ENCODE measurements around the gene LMBRD1. TPM values are rescaled to one million over a fixed set of nuclear protein-coding genes. Genes with fewer than 3 reads are reported as not detected.

Gene LMBRD1
- polyA plus RNA-seq, 1 of the 3 experiments (the other 2 are of a cell fraction), result 6.5 TPM

- Histone ChIP-seq H3K27ac (ENCODE audit: low read depth in 2 of 2, low read length in 1 of 2) (no peak overlapping the region), H2AFZ (ENCODE audit: low read depth) (no peak overlapping the region), H3K27me3 (ENCODE audit: insufficient read depth) (no peaks in the 10 kb centered on the region), H3K4me1 (ENCODE audit: control insufficient read depth in 1 of 2, insufficient read depth in 2 of 2, low read depth in 1 of 2, low read length in 1 of 2) (no peaks in the 10 kb centered on the region), H3K9me3 (no peaks in the 10 kb centered on the region), H3K4me3 (ENCODE audit: low read depth in 2 of 2, low read length in 1 of 2) (no peak overlapping the region), H3K36me3 (replicated peaks in 1 of 2; ENCODE audit: control insufficient read depth in 1 of 2, insufficient read depth in 2 of 2, low read length in 1 of 2) (no peaks in the 10 kb centered on the region), H3F3A (replicated peaks; ENCODE audit: insufficient read depth) (no peaks in the 10 kb centered on the region), H3K9me2 (no peaks in the 10 kb centered on the region), H3K9ac (no peak overlapping the region), H4K20me1 (ENCODE audit: insufficient read depth) (no peaks in the 10 kb centered on the region), H3K79me2 (ENCODE audit: insufficient read depth) (0 out of 2 replicates have a peak, but pooled peaks cover 9% of the 10 kb centered on the region), H3K4me2 (no peak overlapping the region)
- DNase-seq, result no peak
- 65% methylated on average over 1 of the region's 1 CpG for WGBS (ENCODE audit: low lambda C conversion rate)
- ChIA-PET POLR2A (no interaction called here), CTCF (interaction anchor here (0.6 to 0.9 kb wide), 2 partner anchors 38 to 375 kb away, joined by 3 read pairs; no protein-coding TSS in a partner anchor)
- no peak for TF ChIP-seq EP300 (IDR thresholded peaks at IDR 0.05; ENCODE audit: borderline replicate concordance in 1 of 2, low read depth in 1 of 2, low read length in 1 of 2)
- TF ChIP-seq, protein P1, sequence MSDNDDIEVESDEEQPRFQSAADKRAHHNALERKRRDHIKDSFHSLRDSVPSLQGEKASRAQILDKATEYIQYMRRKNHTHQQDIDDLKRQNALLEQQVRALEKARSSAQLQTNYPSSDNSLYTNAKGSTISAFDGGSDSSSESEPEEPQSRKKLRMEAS (IDR thresholded peaks at IDR 0.05; ENCODE audit: low read depth), result no peak
- TF ChIP-seq MXI1 (IDR thresholded peaks at IDR 0.05; ENCODE audit: low read depth, low read length), result no peak
- TF ChIP-seq ELF1 (IDR thresholded peaks at IDR 0.05), result no peak
Measured at GRCh38 chr6:69758214-69758613, 38.6 kb downstream of the LMBRD1 start.

GRCh38 chr6:69756907-69757306, 39.9 kb downstream of the LMBRD1 start:
- 76% methylated on average over 1 of the region's 1 CpG for WGBS (ENCODE audit: low lambda C conversion rate)
- no peak overlapping the region for H3K9ac ChIP-seq
- DNase-seq, result no peak
- H3K79me2 ChIP-seq (ENCODE audit: insufficient read depth), result 0 out of 2 replicates have a peak, but pooled peaks cover 9% of the 10 kb centered on the region
- H3F3A ChIP-seq (replicated peaks; ENCODE audit: insufficient read depth), result no peaks in the 10 kb centered on the region
- no peaks in the 10 kb centered on the region for H4K20me1 ChIP-seq (ENCODE audit: insufficient read depth)
- no peaks in the 10 kb centered on the region for H3K9me2 ChIP-seq
- no peaks in the 10 kb centered on the region for H3K36me3 ChIP-seq (replicated peaks in 1 of 2; ENCODE audit: control insufficient read depth in 1 of 2, insufficient read depth in 2 of 2, low read length in 1 of 2)
- no peak overlapping the region for H2AFZ ChIP-seq (ENCODE audit: low read depth)
- no peak overlapping the region for H3K4me3 ChIP-seq (ENCODE audit: low read depth in 2 of 2, low read length in 1 of 2)
- H3K27me3 ChIP-seq (ENCODE audit: insufficient read depth), result no peaks in the 10 kb centered on the region
- TF ChIP-seq MXI1 (IDR thresholded peaks at IDR 0.05; ENCODE audit: low read depth, low read length) (no peak), JUND (IDR thresholded peaks at IDR 0.05) (no peak), FOXJ3 (CRISPR knock-in tag; IDR thresholded peaks at IDR 0.05) (no peak), RXRA (IDR thresholded peaks at IDR 0.05; ENCODE audit: borderline replicate concordance, low read depth) (no peak), ELF1 (IDR thresholded peaks at IDR 0.05) (no peak), RCOR1 (IDR thresholded peaks at IDR 0.05; ENCODE audit: low read length) (no peak), EP300 (IDR thresholded peaks at IDR 0.05; ENCODE audit: borderline replicate concordance in 1 of 2, low read depth in 1 of 2, low read length in 1 of 2) (no peak), EZH2phosphoT487 (IDR thresholded peaks at IDR 0.05; ENCODE audit: borderline replicate concordance, low read depth) (no peak), REST (IDR thresholded peaks at IDR 0.05; ENCODE audit: low read depth, low read length) (no peak), SMC3 (IDR thresholded peaks at IDR 0.05; ENCODE audit: low read depth, low read length) (no peak), RAD21 (IDR thresholded peaks at IDR 0.05; ENCODE audit: low read length) (no peak)
- TF ChIP-seq, protein P2, sequence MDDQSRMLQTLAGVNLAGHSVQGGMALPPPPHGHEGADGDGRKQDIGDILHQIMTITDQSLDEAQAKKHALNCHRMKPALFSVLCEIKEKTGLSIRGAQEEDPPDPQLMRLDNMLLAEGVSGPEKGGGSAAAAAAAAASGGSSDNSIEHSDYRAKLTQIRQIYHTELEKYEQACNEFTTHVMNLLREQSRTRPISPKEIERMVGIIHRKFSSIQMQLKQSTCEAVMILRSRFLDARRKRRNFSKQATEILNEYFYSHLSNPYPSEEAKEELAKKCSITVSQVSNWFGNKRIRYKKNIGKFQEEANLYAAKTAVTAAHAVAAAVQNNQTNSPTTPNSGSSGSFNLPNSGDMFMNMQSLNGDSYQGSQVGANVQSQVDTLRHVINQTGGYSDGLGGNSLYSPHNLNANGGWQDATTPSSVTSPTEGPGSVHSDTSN (IDR thresholded peaks at IDR 0.05), result no peak
- TF ChIP-seq, protein P3, sequence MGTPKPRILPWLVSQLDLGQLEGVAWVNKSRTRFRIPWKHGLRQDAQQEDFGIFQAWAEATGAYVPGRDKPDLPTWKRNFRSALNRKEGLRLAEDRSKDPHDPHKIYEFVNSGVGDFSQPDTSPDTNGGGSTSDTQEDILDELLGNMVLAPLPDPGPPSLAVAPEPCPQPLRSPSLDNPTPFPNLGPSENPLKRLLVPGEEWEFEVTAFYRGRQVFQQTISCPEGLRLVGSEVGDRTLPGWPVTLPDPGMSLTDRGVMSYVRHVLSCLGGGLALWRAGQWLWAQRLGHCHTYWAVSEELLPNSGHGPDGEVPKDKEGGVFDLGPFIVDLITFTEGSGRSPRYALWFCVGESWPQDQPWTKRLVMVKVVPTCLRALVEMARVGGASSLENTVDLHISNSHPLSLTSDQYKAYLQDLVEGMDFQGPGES (IDR thresholded peaks at IDR 0.05; ENCODE audit: low read depth, low read length), result no peak
- no peak overlapping the region for H3K27ac ChIP-seq (ENCODE audit: low read depth in 2 of 2, low read length in 1 of 2)
- H3K9me3 ChIP-seq, result no peaks in the 10 kb centered on the region
- no peak overlapping the region for H3K4me2 ChIP-seq
- no peaks in the 10 kb centered on the region for H3K4me1 ChIP-seq (ENCODE audit: control insufficient read depth in 1 of 2, insufficient read depth in 2 of 2, low read depth in 1 of 2, low read length in 1 of 2)
- ChIA-PET POLR2A (no interaction called here), CTCF (no interaction called here)
